AG08395 (cell line): ENCODE measurements around the gene AKR1B1.
"Not testable (repeated sequence)": the region's sequence is repeated elsewhere in the genome, so short reads cannot be mapped to it uniquely, and the experiment has no call there.

Experiments used
- DNase-seq: peaks from one replicate; pipeline ENCODE4 v3.0.0; 2012; ENCODE audit warnings: mixed read lengths, low spot score

The AKR1B1 gene

GRCh38 chr7:134458806-134459698, at the start of gene AKR1B1:
TSS of gene AKR1B1 (minus strand) at chr7:134459100. CDS start at chr7:134459062, 38 bp downstream.
- peak; percentile 98 for DNase-seq

- DNase-seq, result no peak
Observed at GRCh38 chr7:134505856-134506255, 47.0 kb upstream of the AKR1B1 start.

- no peak for DNase-seq
Observed at GRCh38 chr7:134504660-134505164, 45.8 kb upstream of the AKR1B1 start.

- DNase-seq, result peak; percentile 40
Observed at GRCh38 chr7:134502463-134503371, 43.8 kb upstream of the AKR1B1 start.

GRCh38 chr7:134500982-134501381, 42.1 kb upstream of the AKR1B1 start:
- DNase-seq, result no peak

GRCh38 chr7:134500406-134500805, 41.5 kb upstream of the AKR1B1 start:
- no peak for DNase-seq

GRCh38 chr7:134495546-134495945, 36.6 kb upstream of the AKR1B1 start:
- DNase-seq, result no peak

GRCh38 chr7:134493091-134493490, 34.2 kb upstream of the AKR1B1 start:
- DNase-seq, result no peak

- not testable (repeated sequence) for DNase-seq
Observed at GRCh38 chr7:134487721-134488120, 28.8 kb upstream of the AKR1B1 start.

GRCh38 chr7:134485203-134485602, 26.3 kb upstream of the AKR1B1 start:
- DNase-seq, result no peak

GRCh38 chr7:134483296-134483695, 24.4 kb upstream of the AKR1B1 start:
- DNase-seq, result no peak

GRCh38 chr7:134482858-134483257, 24.0 kb upstream of the AKR1B1 start:
- no peak for DNase-seq

- DNase-seq, result no peak
Observed at GRCh38 chr7:134481167-134481566, 22.3 kb upstream of the AKR1B1 start.

GRCh38 chr7:134480730-134481129, 21.8 kb upstream of the AKR1B1 start:
- peak; percentile 82 for DNase-seq

- no peak for DNase-seq
Observed at GRCh38 chr7:134480202-134480601, 21.3 kb upstream of the AKR1B1 start.

GRCh38 chr7:134478707-134479106, 19.8 kb upstream of the AKR1B1 start:
- peak; percentile 21 for DNase-seq

- no peak for DNase-seq
Observed at GRCh38 chr7:134477954-134478353, 19.1 kb upstream of the AKR1B1 start.

- no peak for DNase-seq
Observed at GRCh38 chr7:134476044-134476443, 17.1 kb upstream of the AKR1B1 start.

- no peak for DNase-seq
Observed at GRCh38 chr7:134474828-134475227, 15.9 kb upstream of the AKR1B1 start.

GRCh38 chr7:134473861-134474291, 15.0 kb upstream of the AKR1B1 start:
- peak; percentile 55 for DNase-seq

- no peak for DNase-seq
Observed at GRCh38 chr7:134472572-134473244, 13.8 kb upstream of the AKR1B1 start.

- DNase-seq, result peak; percentile 23
Observed at GRCh38 chr7:134470864-134471263, 12.0 kb upstream of the AKR1B1 start.
